ENCODE data around the gene GRIP1. TPM values are rescaled to one million over a fixed set of nuclear protein-coding genes. Genes with fewer than 3 reads are reported as not detected.

Gene GRIP1
- total and polyA plus RNA-seq, 2 experiments from 2014 or later, result 5.1 to 13.7 TPM

DNA sequence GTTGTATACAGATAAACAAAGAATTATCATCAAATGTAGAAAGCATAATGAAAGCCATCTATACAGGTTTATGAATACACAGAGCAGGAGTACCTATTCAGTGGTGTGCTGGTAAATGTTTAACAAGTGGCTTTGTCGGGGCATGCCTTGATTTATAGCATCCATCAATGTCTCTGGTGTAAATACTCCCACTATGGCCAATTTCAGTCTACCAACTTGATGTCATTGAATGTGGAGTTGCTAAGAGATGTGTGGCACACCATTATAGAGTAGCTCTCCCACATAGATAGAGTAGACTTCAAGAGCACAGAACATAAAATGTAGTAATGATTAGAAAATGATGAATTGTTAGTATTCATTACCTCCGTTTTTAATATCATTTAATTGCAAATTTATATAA is 9.3 kb downstream of the GRIP1 start:
- ATAC-seq, result no peak

More for the DNA sequence above, 9.3 kb downstream of the GRIP1 start:
- Histone ChIP-seq H3F3A (replicated peaks; ENCODE audit: low read depth) (no peaks in the 10 kb centered on the region), H4K20me1 (replicated peaks; ENCODE audit: insufficient read depth) (no peaks in the 10 kb centered on the region), H2AFZ (no peak overlapping the region), H3K27ac (ENCODE audit: low read depth) (no peak overlapping the region), H3K4me3 (no peak overlapping the region), H3K4me1 (ENCODE audit: insufficient read depth) (0 out of 2 replicates have a peak, but pooled peaks cover 3% of the 10 kb centered on the region), H3K4me2 (no peak overlapping the region), H3K79me2 (replicated peaks; ENCODE audit: insufficient read depth) (no peaks in the 10 kb centered on the region), H3K27me3 (ENCODE audit: insufficient read depth) (no peaks in the 10 kb centered on the region), H3K36me3 (ENCODE audit: insufficient read depth) (no peaks in the 10 kb centered on the region), H3K9me2 (ENCODE audit: insufficient read depth) (no peaks in the 10 kb centered on the region)
- DNase-seq (ENCODE audit: low spot score), result no peak
- Mint-ChIP-seq H3K27me3 (ENCODE audit: insufficient read depth, low read depth, poor library complexity) (peaks cover 4% of the 10 kb centered on the region), H3K4me3 (no peak overlapping the region), H3K27ac (no peak overlapping the region), H3K9me3 (no peaks in the 10 kb centered on the region), H3K36me3 (ENCODE audit: low read depth) (no peaks in the 10 kb centered on the region), H3K4me1 (peaks cover 21% of the 10 kb centered on the region)
- TF ChIP-seq CREB1 (CRISPR knock-in tag; IDR thresholded peaks at IDR 0.05; ENCODE audit: low read depth) (no peak), CTCF (conservative IDR thresholded peaks at IDR 0.05; ENCODE audit: low read depth in 2 of 2) (no peak), ZNF331 (CRISPR knock-in tag; IDR thresholded peaks at IDR 0.05; ENCODE audit: low read depth) (no peak), POLR2AphosphoS5 (IDR thresholded peaks at IDR 0.05; ENCODE audit: low read depth) (no peak), ZNF462 (CRISPR knock-in tag; IDR thresholded peaks at IDR 0.05) (no peak), STAT1 (IDR thresholded peaks at IDR 0.05; ENCODE audit: unreplicated experiment) (no peak), JUNB (IDR thresholded peaks at IDR 0.05; ENCODE audit: unreplicated experiment) (no peak), EZH2 (IDR thresholded peaks at IDR 0.05; ENCODE audit: low read depth, unreplicated experiment) (no peak), NANOG (IDR thresholded peaks at IDR 0.05; ENCODE audit: borderline replicate concordance) (no peak), ZNF114 (CRISPR knock-in tag; IDR thresholded peaks at IDR 0.05) (no peak), EZH2phosphoT487 (IDR thresholded peaks at IDR 0.05; ENCODE audit: unreplicated experiment) (no peak)
- TF ChIP-seq, protein P1, sequence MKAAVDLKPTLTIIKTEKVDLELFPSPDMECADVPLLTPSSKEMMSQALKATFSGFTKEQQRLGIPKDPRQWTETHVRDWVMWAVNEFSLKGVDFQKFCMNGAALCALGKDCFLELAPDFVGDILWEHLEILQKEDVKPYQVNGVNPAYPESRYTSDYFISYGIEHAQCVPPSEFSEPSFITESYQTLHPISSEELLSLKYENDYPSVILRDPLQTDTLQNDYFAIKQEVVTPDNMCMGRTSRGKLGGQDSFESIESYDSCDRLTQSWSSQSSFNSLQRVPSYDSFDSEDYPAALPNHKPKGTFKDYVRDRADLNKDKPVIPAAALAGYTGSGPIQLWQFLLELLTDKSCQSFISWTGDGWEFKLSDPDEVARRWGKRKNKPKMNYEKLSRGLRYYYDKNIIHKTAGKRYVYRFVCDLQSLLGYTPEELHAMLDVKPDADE (IDR thresholded peaks at IDR 0.05), result no peak
- TF ChIP-seq, protein P2, sequence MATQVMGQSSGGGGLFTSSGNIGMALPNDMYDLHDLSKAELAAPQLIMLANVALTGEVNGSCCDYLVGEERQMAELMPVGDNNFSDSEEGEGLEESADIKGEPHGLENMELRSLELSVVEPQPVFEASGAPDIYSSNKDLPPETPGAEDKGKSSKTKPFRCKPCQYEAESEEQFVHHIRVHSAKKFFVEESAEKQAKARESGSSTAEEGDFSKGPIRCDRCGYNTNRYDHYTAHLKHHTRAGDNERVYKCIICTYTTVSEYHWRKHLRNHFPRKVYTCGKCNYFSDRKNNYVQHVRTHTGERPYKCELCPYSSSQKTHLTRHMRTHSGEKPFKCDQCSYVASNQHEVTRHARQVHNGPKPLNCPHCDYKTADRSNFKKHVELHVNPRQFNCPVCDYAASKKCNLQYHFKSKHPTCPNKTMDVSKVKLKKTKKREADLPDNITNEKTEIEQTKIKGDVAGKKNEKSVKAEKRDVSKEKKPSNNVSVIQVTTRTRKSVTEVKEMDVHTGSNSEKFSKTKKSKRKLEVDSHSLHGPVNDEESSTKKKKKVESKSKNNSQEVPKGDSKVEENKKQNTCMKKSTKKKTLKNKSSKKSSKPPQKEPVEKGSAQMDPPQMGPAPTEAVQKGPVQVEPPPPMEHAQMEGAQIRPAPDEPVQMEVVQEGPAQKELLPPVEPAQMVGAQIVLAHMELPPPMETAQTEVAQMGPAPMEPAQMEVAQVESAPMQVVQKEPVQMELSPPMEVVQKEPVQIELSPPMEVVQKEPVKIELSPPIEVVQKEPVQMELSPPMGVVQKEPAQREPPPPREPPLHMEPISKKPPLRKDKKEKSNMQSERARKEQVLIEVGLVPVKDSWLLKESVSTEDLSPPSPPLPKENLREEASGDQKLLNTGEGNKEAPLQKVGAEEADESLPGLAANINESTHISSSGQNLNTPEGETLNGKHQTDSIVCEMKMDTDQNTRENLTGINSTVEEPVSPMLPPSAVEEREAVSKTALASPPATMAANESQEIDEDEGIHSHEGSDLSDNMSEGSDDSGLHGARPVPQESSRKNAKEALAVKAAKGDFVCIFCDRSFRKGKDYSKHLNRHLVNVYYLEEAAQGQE (IDR thresholded peaks at IDR 0.05; ENCODE audit: unreplicated experiment), result no peak
